Measurements from ENCODE around the gene SLC22A23. TPM values are rescaled to one million over a fixed set of nuclear protein-coding genes. Genes with fewer than 3 reads are reported as not detected.
"Not testable (repeated sequence)": the region's sequence is repeated elsewhere in the genome, so short reads cannot be mapped to it uniquely, and the experiment has no call there.

SLC22A23 gene
- total and polyA plus RNA-seq, 5 experiments from 2014 or later, result 0.36 to 5.6 (median 2.8) TPM

GRCh38 chr6:3389390-3390167 is 67.3 kb downstream of the SLC22A23 start:
- Mint-ChIP-seq H3K27ac (no peak overlapping the region), H3K36me3 (peaks cover 0 to 7% (median 5%) of the 10 kb centered on the region in 3 donors), H3K4me1 (peaks cover 0 to 17% (median under 1%) of the 10 kb centered on the region in 4 donors), H3K9me3 (no peaks in the 10 kb centered on the region), H3K27me3 (peaks cover 0 to 3% (median 0%) of the 10 kb centered on the region in 5 donors), H3K4me3 (no peak overlapping the region)
- DNase-seq, result no peak
- POLR2A ChIA-PET, result no interaction called here
- ATAC-seq, result no peak

- POLR2A ChIA-PET, result no interaction called here
- ATAC-seq, result no peak
- peaks cover 0 to 3% (median 0%) of the 10 kb centered on the region in 5 donors for H3K27me3 Mint-ChIP-seq
- H3K36me3 Mint-ChIP-seq, result peaks cover 0 to 7% (median 5%) of the 10 kb centered on the region in 3 donors
- H3K9me3 Mint-ChIP-seq, result no peaks in the 10 kb centered on the region
- DNase-seq, result peak in 1 of 10 donors; percentile 9
- H3K27ac Mint-ChIP-seq, result no peak overlapping the region
- H3K4me1 Mint-ChIP-seq, result peaks cover 0 to 18% (median under 1%) of the 10 kb centered on the region in 4 donors
- no peak overlapping the region for H3K4me3 Mint-ChIP-seq
Measured at GRCh38 chr6:3388786-3389185, 68.1 kb downstream of the SLC22A23 start.

- DNase-seq, result no peak
- no peak overlapping the region for H3K4me3 Mint-ChIP-seq
Measured at GRCh38 chr6:3386374-3386857, 70.4 kb downstream of the SLC22A23 start.

GRCh38 chr6:3385660-3386151 is 71.1 kb downstream of the SLC22A23 start:
- H3K36me3 Mint-ChIP-seq, result peaks cover 0 to 7% (median 5%) of the 10 kb centered on the region in 3 donors
- H3K27ac Mint-ChIP-seq, result no peak overlapping the region
- peaks cover 0 to 18% (median 2%) of the 10 kb centered on the region in 4 donors for H3K4me1 Mint-ChIP-seq
- peaks cover 0 to 14% (median 8%) of the 10 kb centered on the region in 5 donors for H3K27me3 Mint-ChIP-seq
- POLR2A ChIA-PET, result no interaction called here
- H3K9me3 Mint-ChIP-seq, result no peaks in the 10 kb centered on the region
- DNase-seq (no peak), ATAC-seq (no peak)
- no peak overlapping the region for H3K4me3 Mint-ChIP-seq

More at GRCh38 chr6:3386374-3386857, 70.4 kb downstream of the SLC22A23 start:
- POLR2A ChIA-PET, result no interaction called here
- Mint-ChIP-seq H3K27ac (no peak overlapping the region), H3K9me3 (no peaks in the 10 kb centered on the region), H3K36me3 (peaks cover 0 to 7% (median 5%) of the 10 kb centered on the region in 3 donors), H3K27me3 (peaks cover 0 to 14% (median 8%) of the 10 kb centered on the region in 5 donors), H3K4me1 (peaks cover 0 to 18% (median 2%) of the 10 kb centered on the region in 4 donors)
- no peak for ATAC-seq

GRCh38 chr6:3385181-3385580 is 71.7 kb downstream of the SLC22A23 start:
- POLR2A ChIA-PET, H3K36me3 Mint-ChIP-seq, H3K27ac Mint-ChIP-seq, H3K4me3 Mint-ChIP-seq, DNase-seq, H3K9me3 Mint-ChIP-seq, ATAC-seq: not testable (repeated sequence)
- H3K27me3 Mint-ChIP-seq, result peaks cover 0 to 14% (median 8%) of the 10 kb centered on the region in 5 donors
- peaks cover 0 to 18% (median 2%) of the 10 kb centered on the region in 4 donors for H3K4me1 Mint-ChIP-seq

GRCh38 chr6:3384241-3385143 is 72.4 kb downstream of the SLC22A23 start:
- H3K27me3 Mint-ChIP-seq, result peaks cover 0 to 14% (median 8%) of the 10 kb centered on the region in 5 donors
- no peak overlapping the region for H3K4me3 Mint-ChIP-seq
- ATAC-seq (no peak), DNase-seq (no peak)
- peaks cover 0 to 7% (median 5%) of the 10 kb centered on the region in 3 donors for H3K36me3 Mint-ChIP-seq
- no peak overlapping the region for H3K27ac Mint-ChIP-seq
- H3K9me3 Mint-ChIP-seq, result no peaks in the 10 kb centered on the region
- H3K4me1 Mint-ChIP-seq, result peaks cover 3 to 18% (median 6%) of the 10 kb centered on the region in 4 donors
- POLR2A ChIA-PET, result no interaction called here

- Mint-ChIP-seq H3K4me1 (peaks cover 11 to 22% (median 13%) of the 10 kb centered on the region in 4 donors), H3K27me3 (peaks cover 0 to 14% (median 8%) of the 10 kb centered on the region in 5 donors), H3K27ac (no peak overlapping the region), H3K4me3 (no peak overlapping the region), H3K36me3 (peaks cover 0 to 7% (median 5%) of the 10 kb centered on the region in 3 donors), H3K9me3 (no peaks in the 10 kb centered on the region)
- DNase-seq (no peak), ATAC-seq (no peak)
- POLR2A ChIA-PET, result no interaction called here
Measured at GRCh38 chr6:3383525-3383924, 73.3 kb downstream of the SLC22A23 start.

- Mint-ChIP-seq H3K36me3 (peaks cover 0 to 7% (median 5%) of the 10 kb centered on the region in 3 donors), H3K4me1 (peaks cover 17 to 24% (median 22%) of the 10 kb centered on the region in 4 donors), H3K9me3 (no peaks in the 10 kb centered on the region), H3K4me3 (no peak overlapping the region), H3K27ac (peak overlapping the region in 1 of 10 donors; percentile 7), H3K27me3 (peaks cover 0 to 14% (median 8%) of the 10 kb centered on the region in 5 donors)
- DNase-seq (no peak), ATAC-seq (no peak)
- POLR2A ChIA-PET, result interaction anchor here (1.0 kb wide), 1 partner anchor 88 kb away, joined by 3 read pairs; no protein-coding TSS in a partner anchor
Measured at GRCh38 chr6:3382326-3383279, 74.2 kb downstream of the SLC22A23 start.

GRCh38 chr6:3381233-3381921 is 75.5 kb downstream of the SLC22A23 start:
- ATAC-seq, result no peak
- Mint-ChIP-seq H3K36me3 (peaks cover 0 to 4% (median 3%) of the 10 kb centered on the region in 3 donors), H3K27me3 (peaks cover 0 to 14% (median 8%) of the 10 kb centered on the region in 5 donors), H3K27ac (no peak overlapping the region), H3K9me3 (no peaks in the 10 kb centered on the region), H3K4me3 (no peak overlapping the region), H3K4me1 (peaks cover 21 to 36% (median 26%) of the 10 kb centered on the region in 4 donors)
- DNase-seq, result no peak
- POLR2A ChIA-PET, result interaction anchor here (1.0 to 1.1 kb wide), 2 partner anchors 25 to 86 kb away, joined by 3 read pairs; no protein-coding TSS in a partner anchor

GRCh38 chr6:3380344-3381232 is 76.3 kb downstream of the SLC22A23 start:
- Mint-ChIP-seq H3K4me1 (peaks cover 21 to 38% (median 27%) of the 10 kb centered on the region in 4 donors), H3K27me3 (peaks cover 0 to 14% (median 8%) of the 10 kb centered on the region in 5 donors), H3K9me3 (no peaks in the 10 kb centered on the region), H3K27ac (no peak overlapping the region), H3K36me3 (peaks cover 0 to 2% (median under 1%) of the 10 kb centered on the region in 3 donors), H3K4me3 (no peak overlapping the region)
- ATAC-seq, result no peak
- POLR2A ChIA-PET, result interaction anchor here (1.1 kb wide), 1 partner anchor 24 kb away, joined by 3 read pairs; no protein-coding TSS in a partner anchor
- no peak for DNase-seq

All from naive thymus-derived CD8-positive, alpha-beta T cell (primary cell).